Lung (tissue), 16 donors: Measurements from ENCODE around the gene CDCA4. TPM values are rescaled to one million over a fixed set of nuclear protein-coding genes. Genes with fewer than 3 reads are reported as not detected.
A peak's percentile ranks its signal among the peaks of the same experiment; 100 is the strongest.

Source experiments
- ATAC-seq: fragments of 200-7000 bp; cut with Tn5 transposase; one replicate; pipeline ENCODE4 v1.9.1; 2020; ENCODE audit warnings: moderate number of reproducible peaks; ENCODE audit not compliant: insufficient read depth, low FRiP score
- DNase-seq, 3 donors: peaks; one replicate each; pipeline ENCODE4 v3.0.0-alpha.2; 2013 to 2017
- H3K27ac ChIP-seq, 2 donors: one replicate each; pipeline ENCODE4 v1.5.1; 2013; ENCODE audit warnings: mild to moderate bottlenecking in 2 of 2, moderate library complexity in 2 of 2, control low read depth in 1 of 2, inconsistent platforms in 1 of 2, low read depth in 1 of 2, low read length in 1 of 2
- H3K27me3 ChIP-seq, 3 donors: one replicate each; pipeline ENCODE4 v1.5.1; 2013; ENCODE audit warnings: low read length in 2 of 3; ENCODE audit not compliant: control insufficient read depth in 3 of 3, insufficient read depth in 3 of 3
- H3K36me3 ChIP-seq, 4 donors: one replicate each; pipeline ENCODE4 v1.5.1; 2013; ENCODE audit warnings: low read length in 4 of 4, mild to moderate bottlenecking in 1 of 4, moderate library complexity in 1 of 4; ENCODE audit not compliant: control insufficient read depth in 4 of 4, insufficient read depth in 4 of 4
- H3K4me1 ChIP-seq, 5 donors: one replicate each; pipeline ENCODE4 v1.5.1; 2013; ENCODE audit warnings: low read length in 5 of 5, mild to moderate bottlenecking in 2 of 5, moderate library complexity in 1 of 5; ENCODE audit not compliant: control insufficient read depth in 5 of 5, insufficient read depth in 5 of 5
- H3K4me3 ChIP-seq: one replicate; pipeline ENCODE4 v1.5.1; 2013; ENCODE audit warnings: mild to moderate bottlenecking, control low read depth, moderate library complexity
- H3K9ac ChIP-seq, 2 donors: one replicate each; pipeline ENCODE4 v1.5.1; 2013; ENCODE audit warnings: low read length in 2 of 2, control low read depth in 1 of 2; ENCODE audit not compliant: insufficient read depth in 1 of 2
- H3K9me3 ChIP-seq, 4 donors: one replicate each; pipeline ENCODE4 v1.5.1; 2013; ENCODE audit warnings: low read length in 3 of 4, mild to moderate bottlenecking in 1 of 4, moderate library complexity in 1 of 4; ENCODE audit not compliant: control insufficient read depth in 4 of 4, insufficient read depth in 3 of 4
- WGBS, 2 donors: extraction: QIAGEN DNeasy Blood & Tissue Kit; methylation state at CpG; one replicate each; pipeline ENCODE4 v1.1.7; 2013; 5-methylcytosine and 5-hydroxymethylcytosine counted together
- long read RNA-seq, 5 donors: transcript quantifications; one replicate each; lab custom pipeline, GENCODE V29; 2026
- polyA plus RNA-seq, 2 donors: library from polyadenylated mRNA; stranded (reverse); fragments of 200-250 nt; gene quantifications; one replicate each; pipeline ENCODE4 v1.2.1, GENCODE V29; 2013
- total RNA-seq, 2 donors: library from RNA; depleted of rRNA in 1 of 2; stranded (reverse); fragments of >200 nt in 1 of 2; gene quantifications; one replicate each; pipeline ENCODE4 v1.2.1, GENCODE V29; 2014 to 2021
- TF ChIP-seq, protein P1 (sequence below): IDR thresholded peaks from 2 replicates; pipeline ENCODE4 v1.5.1; 2012; ENCODE audit warnings: mild to moderate bottlenecking; ENCODE audit errors: control extremely low read depth, extremely low read depth
- donor health status: control.
- donor health status: control.
- donor health status: Bipolar disorder and iron deficiency.
- donor health status: healthy.
- donor health status: DM: yes; HTN: yes; CAD: no.

CDCA4 gene
- total RNA-seq (1 to 10 TPM; 7.5 to 8.4 TPM), polyA plus RNA-seq (1 to 10 TPM; 8.0 to 9.8 TPM)
- long read RNA-seq, donor 1, transcript CDCA4-201 (2 exons, 2,513 nt): major isoform, 15 of 15 reads
- long read RNA-seq, donor 1, partial matches to known transcripts: 0 of 15 reads
- long read RNA-seq, donor 1, other reads (novel, unspliced or antisense): 0 of 15 reads
- long read RNA-seq, donor 2, partial matches to known transcripts: 0 of 3 reads
- long read RNA-seq, donor 2, other reads (novel, unspliced or antisense): 0 of 3 reads
- long read RNA-seq, donor 3, partial matches to known transcripts: 0 of 3 reads
- long read RNA-seq, donor 3, other reads (novel, unspliced or antisense): 0 of 3 reads
- long read RNA-seq, donor 4, transcript CDCA4-201 (2 exons, 2,513 nt): major isoform, 6 of 8 reads
- long read RNA-seq, donor 4, partial matches to known transcripts: 0 of 8 reads
- long read RNA-seq, donor 4, other reads (novel, unspliced or antisense): 0 of 8 reads
- long read RNA-seq, donor 5, transcript CDCA4-201 (2 exons, 2,513 nt): major isoform, 20 of 20 reads
- long read RNA-seq, donor 5, partial matches to known transcripts: 0 of 20 reads
- long read RNA-seq, donor 5, other reads (novel, unspliced or antisense): 0 of 20 reads

DNA sequence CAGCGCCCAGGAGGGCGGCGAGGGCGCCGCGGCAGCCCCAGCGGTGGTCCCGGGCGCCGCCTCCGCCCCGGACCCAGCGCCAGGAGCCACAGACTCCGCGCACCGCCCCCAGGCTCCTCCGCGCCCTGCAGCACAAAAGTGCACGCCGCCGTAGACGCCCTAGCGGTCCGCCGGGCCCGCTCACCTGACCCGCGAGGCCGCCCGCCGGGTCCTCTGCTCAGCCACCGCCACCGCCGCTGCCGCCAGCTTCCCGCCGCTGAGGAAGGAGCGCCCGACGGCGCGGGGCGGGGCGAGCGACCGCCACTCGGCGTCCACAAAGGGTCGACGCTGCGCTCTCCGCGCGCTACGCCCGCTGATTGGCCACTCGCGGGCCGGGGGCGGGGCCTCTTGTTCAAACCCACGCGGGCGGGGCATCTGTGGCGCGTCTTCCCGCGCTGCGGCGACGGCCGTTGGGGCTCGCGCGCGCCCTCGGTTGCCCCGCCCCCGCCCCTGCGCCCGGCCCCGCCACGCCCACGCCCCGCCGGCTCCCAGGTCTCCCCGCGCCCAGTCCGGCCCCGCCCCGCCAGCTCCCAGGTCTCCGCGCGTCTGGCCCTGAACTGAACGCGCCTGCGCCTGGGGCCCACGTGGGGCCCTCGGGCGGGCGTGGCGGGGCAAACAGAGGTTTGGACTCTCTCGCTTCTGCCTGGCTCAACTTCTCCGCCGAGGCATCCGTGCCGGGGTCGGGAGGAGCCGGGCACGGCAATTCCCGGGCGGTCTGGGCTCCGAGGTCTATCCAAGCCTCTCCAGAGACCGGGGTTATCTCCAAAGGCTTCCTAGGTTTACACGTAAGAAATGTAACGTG is at the start of gene CDCA4:
CDCA4 (minus strand) TSS at position 269 of the 841 bp plus-strand sequence. CDS start 9,154 bp downstream, outside the sequence.
- H3K9me3 ChIP-seq: no peaks in the 10 kb centered on the region
- TF ChIP-seq, protein P1, sequence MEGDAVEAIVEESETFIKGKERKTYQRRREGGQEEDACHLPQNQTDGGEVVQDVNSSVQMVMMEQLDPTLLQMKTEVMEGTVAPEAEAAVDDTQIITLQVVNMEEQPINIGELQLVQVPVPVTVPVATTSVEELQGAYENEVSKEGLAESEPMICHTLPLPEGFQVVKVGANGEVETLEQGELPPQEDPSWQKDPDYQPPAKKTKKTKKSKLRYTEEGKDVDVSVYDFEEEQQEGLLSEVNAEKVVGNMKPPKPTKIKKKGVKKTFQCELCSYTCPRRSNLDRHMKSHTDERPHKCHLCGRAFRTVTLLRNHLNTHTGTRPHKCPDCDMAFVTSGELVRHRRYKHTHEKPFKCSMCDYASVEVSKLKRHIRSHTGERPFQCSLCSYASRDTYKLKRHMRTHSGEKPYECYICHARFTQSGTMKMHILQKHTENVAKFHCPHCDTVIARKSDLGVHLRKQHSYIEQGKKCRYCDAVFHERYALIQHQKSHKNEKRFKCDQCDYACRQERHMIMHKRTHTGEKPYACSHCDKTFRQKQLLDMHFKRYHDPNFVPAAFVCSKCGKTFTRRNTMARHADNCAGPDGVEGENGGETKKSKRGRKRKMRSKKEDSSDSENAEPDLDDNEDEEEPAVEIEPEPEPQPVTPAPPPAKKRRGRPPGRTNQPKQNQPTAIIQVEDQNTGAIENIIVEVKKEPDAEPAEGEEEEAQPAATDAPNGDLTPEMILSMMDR: no peak
- H3K27ac ChIP-seq: peak within 1 kb of the TSS; percentile 91 to 97
- H3K27me3 ChIP-seq: no peaks in the 10 kb centered on the region
- peak within 1 kb of the TSS; percentile 92 for H3K4me3 ChIP-seq
- WGBS, 2 donors: 0% methylated on average over 61 to 115 of the region's 115 CpGs
- peak; percentile 97 for ATAC-seq
- DNase-seq: peak; percentile 98
- peak within 1 kb of the TSS; percentile 63 to 82 for H3K9ac ChIP-seq
- peaks cover 7 to 36% (median 7%) of the 10 kb centered on the region in 5 donors for H3K4me1 ChIP-seq
- H3K36me3 ChIP-seq: no peaks in the 10 kb centered on the region

DNA sequence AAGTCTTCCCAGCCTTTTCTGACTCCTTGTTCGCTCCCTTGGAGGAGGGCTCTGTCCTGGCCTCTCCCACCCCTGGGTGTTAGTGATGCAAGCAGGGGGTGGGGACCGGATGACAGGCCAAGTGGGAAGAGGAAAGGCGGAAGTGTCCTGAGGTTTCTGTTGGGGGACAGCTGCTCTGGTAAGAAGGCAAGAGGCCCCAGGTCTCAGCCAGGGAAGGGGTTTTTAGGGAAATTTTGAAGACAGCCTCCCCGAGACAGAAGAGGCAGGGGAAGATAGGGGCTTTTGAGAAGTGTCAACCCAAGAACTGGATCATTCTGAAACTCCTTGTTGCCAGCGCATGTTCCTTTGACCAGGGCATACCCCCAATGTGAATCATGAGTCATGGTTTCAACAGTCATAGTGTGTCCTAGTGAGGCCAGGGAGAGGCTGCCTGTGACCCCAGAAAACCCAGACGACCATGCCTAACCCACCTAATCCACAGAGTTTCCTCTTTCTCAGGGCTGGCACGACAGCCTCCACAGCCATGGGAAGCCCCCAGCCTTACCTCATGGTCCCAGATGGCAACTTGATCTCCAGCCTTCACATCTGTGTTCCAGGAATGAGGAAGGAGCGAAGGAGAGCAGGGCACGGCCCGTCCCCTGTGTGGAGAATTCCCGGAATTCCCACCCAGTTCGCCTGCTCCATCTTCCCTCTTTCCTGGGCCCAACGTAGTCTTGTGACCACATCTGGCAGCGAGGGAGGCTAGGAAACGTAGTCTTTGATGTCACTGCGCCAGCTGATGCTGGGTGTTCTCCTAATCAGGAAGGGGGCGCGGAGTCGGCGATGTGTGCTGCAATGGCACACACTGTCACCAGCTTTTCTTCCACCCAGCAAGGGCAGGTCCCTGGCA is 49.2 kb upstream of the CDCA4 start:
- H3K36me3 ChIP-seq: no peaks in the 10 kb centered on the region
- H3K27me3 ChIP-seq: no peaks in the 10 kb centered on the region
- peak overlapping the region in 1 of 2 donors; percentile 62 for H3K27ac ChIP-seq
- TF ChIP-seq, protein P1: no peak
- peaks cover 0 to 2% (median 0%) of the 10 kb centered on the region in 5 donors for H3K4me1 ChIP-seq
- 39 to 66% methylated on average over 20 of the region's 20 CpGs for WGBS, 2 donors
- no peaks in the 10 kb centered on the region for H3K9me3 ChIP-seq
- H3K4me3 ChIP-seq: no peak overlapping the region
- no peak overlapping the region for H3K9ac ChIP-seq
- peak in 2 of 3 donors; percentile 44 to 64 for DNase-seq
- peak; percentile 32 for ATAC-seq

DNA sequence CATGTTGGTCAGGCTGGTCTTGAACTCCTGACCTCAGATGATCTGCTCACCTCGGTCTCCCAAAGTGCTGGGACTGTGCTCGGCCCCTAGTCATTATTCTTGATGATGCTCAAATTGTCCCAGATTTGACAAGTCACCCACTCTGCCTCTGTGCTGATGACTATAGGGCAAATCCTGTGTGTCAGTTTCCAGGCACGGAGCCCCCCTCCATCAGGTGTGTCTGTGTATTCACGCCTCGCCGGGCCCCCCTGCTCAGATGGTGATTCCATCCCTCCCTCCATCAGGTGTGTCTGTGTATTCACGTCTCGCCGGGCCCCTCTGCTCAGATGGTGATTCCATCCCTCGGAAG is 48.6 kb upstream of the CDCA4 start:
- no peak overlapping the region for H3K27ac ChIP-seq
- H3K9me3 ChIP-seq: no peaks in the 10 kb centered on the region
- H3K4me1 ChIP-seq: peaks cover 0 to 7% (median 0%) of the 10 kb centered on the region in 5 donors
- DNase-seq (no peak), ATAC-seq (no peak)
- H3K4me3 ChIP-seq: no peak overlapping the region
- TF ChIP-seq, protein P1: no peak
- WGBS, 2 donors: 82 to 86% methylated on average over 10 of the region's 10 CpGs
- H3K36me3 ChIP-seq: no peaks in the 10 kb centered on the region
- H3K9ac ChIP-seq: no peak overlapping the region
- H3K27me3 ChIP-seq: no peaks in the 10 kb centered on the region
